G401.6 (cell line): Measurements from ENCODE around the gene NUDT9.
"Not testable (repeated sequence)": the region's sequence is repeated elsewhere in the genome, so short reads cannot be mapped to it uniquely, and the experiment has no call there.

Experiments
- FAIRE-seq: peaks from 2 replicates; lab custom pipeline; 2012; peaks lifted over from hg19 to GRCh38; lab: Jason Lieb, UNC

NUDT9 gene

DNA sequence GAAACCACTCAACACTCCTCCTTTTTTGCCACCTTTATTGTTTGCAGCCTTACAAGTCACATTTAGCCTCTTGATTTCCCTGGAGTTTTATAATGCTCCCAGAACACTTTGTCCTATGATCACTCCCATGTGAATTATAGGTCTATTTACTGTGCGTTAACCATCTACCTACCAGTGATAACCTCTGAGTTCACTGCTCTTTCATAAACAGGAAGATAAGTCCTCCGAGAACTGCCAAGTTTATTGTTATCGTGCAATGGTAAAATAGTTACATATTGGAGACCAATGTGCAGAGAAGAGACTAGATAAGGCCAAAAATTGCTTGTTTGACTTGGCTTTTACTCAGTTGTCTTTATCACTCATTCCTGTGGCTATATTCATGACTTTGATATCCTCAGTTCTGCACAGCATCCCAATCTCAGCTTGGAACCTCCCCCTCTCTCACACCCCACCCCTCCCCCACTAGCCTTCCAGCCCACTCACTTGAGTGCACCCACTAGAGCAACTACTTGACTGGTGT lies 12.9 kb upstream of the NUDT9 start:
- FAIRE-seq = no peak

DNA sequence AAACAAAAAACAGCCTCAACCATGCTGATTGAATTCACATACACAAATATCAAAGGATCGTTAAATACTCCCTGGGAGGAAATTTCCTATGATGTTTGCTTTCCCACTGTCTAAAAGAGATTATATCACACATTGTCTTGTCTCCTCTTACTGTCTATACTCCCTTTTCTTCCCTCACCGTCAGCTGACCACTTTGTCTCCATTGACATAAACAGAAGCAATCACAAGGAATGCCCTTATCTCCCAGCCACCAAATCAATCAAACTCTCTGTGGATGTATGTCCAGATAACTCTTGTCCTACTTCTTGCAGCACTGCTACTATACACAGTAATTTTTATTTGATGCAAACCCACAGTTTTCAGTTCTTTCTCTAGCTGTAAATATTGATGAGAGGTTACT lies 12.2 kb upstream of the NUDT9 start:
- no peak for FAIRE-seq

DNA sequence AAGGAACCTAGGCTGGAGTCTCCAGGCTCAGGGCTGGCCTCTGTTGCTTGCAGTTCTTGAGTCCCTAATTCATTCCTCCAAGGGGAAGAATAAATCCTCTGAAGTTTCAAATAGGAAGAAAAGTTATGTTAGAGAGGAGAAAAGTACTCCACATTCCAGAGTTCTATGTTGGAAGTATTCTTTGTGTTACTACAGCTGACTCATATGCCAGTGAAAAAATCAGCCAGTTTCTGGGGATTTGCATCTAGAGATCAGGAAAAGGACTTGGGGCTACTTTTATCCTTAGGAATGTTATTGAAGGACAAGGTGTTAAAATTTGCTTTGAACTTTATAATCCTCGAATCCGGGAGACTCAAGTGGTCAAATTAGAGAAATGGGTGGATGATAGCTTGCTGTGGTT lies 11.7 kb upstream of the NUDT9 start:
- FAIRE-seq = no peak

DNA sequence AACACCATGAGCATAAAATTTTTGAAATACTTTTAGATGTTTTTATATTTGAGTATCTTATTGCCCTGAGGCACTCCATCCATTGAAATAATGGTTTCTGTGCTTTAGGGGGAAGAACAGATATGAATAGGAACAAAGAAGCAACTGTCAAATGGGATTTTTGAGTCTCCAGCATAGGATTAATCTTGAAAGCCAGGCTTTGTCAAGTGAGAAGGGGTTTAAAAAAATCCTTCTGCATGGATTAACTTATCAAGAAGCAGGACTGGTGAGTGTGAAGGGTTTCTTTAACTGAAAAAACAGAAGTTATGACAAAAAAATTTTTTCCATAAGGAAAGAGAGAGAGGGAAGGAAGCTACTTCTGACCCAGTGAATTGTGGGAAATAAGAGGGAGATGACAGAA lies 7.6 kb upstream of the NUDT9 start:
- FAIRE-seq = no peak

DNA sequence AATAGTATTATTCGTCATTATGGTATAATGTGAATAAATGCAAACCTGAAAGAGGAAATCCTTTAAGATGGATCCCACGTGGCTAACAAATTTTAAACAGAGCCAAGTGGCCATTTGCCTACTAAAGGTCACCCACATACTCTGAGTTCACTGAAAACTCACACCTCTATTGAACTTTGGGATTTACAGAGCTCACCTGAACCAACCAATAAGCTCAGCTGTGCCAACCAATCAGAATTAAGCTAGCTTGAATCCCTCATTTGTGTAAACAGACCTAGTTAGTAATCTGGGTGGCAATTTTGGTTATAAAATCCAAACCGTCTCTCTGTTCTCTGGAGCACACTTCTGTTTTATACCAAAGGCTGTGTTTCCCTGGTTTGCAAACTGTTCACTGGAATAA lies 5.4 kb upstream of the NUDT9 start:
- no peak for FAIRE-seq

DNA sequence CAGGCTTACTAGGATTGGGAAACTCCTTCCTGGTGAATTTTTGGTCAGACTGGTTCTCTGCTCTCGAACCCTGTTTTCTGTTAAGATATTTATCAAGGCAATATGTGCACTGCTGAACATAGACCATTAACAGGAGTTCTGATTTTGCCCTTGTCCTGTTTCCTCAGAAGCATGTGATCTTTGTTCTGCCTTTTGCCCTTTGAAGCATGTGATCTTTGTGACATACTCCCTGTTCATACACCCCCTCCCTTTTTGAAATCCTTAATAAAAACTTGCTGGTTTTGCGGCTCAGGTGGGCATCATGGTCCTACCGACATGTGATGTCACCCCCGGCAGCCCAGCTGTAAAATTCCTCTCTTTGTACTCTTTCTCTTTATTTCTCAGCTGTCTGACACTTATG lies 4.0 kb upstream of the NUDT9 start:
- not testable (repeated sequence) for FAIRE-seq

DNA sequence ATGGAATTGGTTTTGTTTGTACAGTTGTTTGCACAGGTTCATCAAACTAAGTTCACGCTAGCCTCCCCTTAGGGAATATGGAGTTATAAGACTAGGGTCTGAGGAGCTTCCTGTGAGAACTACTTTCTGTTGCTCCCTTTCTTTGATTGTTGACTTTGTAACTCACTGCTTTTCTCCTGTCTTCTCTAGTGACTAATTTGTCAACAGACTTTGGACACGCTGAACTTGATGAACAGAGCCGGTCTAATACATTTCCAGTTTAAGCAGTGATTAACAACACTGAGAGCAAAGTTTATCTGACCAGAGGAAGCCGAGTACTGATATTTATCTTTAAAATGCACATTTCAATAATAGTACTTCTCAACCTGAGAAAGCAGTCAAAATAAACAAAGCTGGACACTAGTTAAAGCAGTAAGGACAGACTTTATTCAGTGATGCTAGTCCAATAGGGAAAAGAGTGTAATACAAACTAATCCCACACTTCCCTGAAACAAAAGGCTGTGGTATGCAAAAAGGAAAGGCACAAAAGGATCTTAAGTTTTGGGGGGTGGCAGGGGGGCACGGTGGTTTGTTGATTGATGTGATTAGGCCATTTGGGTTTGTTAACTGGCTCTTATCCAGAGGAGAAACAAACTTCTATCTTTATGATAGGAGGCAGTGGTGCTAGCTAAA lies 2.7 kb upstream of the NUDT9 start:
- FAIRE-seq = no peak

DNA sequence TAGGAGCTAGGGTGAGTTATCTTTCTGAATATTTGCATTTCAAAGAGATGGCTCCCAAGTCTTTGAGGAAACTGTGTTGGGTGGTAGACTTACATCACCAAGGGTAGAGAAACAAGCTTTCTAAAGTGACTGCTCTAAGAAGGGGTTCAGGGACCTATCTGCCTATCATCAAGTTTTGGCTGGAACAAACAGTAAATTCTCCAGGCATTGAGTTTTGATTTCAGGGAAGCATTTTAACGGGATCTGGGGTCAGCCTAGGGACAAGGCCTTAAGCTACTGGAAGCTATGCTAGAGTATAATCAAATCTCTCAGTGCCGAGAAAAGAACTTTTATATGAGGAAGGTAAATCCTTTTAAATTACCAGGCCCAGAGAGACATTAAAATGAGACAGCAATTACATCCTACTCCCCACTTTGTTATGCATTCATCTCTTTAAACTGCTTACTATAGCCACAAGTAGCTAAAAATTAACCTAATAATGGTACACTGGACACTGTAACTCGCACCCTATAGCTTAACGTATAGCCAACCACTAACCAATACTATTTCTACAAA lies 2.0 kb upstream of the NUDT9 start:
- no peak for FAIRE-seq

DNA sequence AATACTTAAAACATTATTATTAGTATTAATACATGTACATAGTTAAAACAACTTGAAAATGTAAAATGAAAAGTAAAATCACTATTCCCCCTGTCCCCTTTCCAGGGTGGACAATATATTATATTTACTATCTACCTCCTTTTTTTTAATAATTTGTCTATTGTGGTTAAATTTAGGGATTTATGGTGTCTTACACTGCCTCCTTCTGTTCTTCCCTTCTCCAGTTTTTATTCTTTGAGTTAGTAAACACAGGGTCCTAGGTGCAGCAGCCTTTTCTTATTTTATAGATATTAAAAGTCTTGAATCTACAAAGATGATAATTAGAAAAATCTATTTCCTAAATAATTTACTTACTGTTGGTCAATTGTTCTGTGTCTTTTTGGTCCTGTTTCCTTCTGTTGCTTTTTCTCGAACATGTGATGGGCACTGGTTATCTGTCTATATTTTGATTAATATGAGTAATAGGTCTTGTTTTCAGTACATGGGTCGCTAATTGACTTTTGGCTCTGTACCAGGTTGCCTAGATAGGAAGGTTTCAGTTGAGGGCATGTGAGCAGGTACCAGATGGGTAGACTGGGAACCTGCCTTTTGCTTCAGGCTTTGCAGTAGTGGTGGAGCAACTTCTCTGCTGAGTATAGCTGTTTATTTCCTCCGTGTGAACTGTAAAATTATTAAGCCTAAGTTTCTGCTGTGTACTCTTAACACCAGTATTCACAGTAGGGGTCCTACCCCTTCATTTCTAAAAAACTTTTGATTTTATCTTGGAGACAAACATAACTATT lies 1.1 kb downstream of the NUDT9 start:
- no peak for FAIRE-seq

DNA sequence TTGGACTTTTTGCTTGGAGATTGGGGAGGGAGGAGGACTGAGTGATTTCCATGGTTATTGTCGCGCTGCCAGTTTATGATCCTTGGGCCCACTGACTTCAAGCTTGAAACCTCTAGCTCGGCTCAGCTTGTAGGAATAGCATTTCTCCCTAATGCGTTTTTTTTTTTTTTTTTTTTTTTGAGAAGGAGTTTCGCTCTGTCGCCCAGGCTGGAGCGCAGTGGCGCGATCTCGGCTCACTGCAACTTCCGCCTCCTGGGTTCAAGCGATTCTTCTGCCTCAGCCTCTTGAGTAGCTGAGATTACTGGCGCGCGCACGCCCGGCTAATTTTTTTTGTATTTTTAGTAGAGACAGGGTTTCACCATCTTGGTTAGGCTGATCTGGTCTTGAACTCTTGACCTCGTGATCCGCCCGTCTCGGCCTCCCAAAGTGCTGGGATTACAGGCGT lies 1.7 kb downstream of the NUDT9 start:
- FAIRE-seq = not testable (repeated sequence)

DNA sequence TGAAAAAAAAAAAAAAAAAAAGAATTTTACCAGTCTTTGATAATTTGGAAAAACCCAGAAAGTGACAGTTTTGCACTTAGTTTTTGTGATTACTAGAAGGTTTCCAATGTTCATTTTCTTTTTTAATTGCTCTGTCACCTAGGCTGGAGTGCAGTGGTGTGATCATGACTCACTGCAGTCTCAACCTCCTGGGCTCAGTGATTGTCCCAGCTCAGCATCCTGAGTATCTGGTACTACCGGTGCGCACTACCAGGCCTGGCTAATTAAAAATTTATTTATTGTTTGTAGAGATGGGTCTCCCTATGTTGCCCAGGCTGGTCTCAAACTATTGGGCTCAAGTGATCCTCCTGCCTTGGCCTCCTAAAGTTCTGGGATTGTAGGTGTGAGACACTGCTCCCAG lies 3.3 kb downstream of the NUDT9 start:
- no peak for FAIRE-seq

DNA sequence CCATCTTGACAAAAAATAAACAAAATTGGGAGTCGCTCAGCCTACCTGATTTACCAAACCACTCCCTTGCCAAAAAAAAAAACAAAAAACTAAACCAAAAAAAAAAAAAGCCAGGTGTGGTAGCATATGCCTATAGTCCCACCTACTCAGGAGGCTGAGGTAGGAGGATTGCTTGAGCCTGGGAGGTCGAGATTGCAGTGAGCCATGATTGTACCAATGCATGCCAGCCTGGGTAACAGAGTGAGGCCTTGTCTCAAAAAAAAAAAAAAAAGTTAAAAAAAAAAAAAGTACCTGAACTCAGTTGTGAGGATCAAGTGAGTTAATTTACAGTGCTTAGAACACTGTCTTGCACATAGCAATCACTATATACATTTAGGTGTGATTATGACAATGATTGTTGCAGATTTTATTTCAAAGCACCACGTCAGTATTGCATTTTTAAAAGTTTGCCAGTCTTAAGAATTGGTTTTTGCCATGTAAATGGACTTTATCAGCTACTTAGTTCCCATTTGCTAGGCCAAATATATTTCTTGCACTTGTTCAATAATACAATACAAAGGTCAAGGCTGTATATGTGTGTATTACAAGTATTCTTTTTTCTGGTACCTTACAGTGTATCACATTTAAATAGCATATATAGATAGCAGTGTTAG lies 4.6 kb downstream of the NUDT9 start:
- FAIRE-seq = no peak

DNA sequence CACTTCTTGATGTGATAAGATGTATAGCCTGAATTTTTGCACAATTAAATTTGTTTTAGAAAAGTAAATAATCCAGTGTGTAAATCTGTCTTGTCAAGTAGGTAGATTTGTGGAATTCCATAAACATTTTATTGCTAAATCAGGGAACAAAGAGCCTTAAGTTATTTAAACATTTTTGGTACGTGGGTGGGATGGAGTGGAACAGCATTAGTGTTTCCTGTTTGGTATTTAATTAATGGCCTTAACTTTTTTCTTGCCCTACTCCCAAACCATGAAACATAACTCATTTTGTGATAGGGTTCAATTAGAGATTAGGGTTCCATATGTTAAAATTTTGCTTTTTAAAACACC lies 5.1 kb downstream of the NUDT9 start:
- peak; percentile 41 for FAIRE-seq

DNA sequence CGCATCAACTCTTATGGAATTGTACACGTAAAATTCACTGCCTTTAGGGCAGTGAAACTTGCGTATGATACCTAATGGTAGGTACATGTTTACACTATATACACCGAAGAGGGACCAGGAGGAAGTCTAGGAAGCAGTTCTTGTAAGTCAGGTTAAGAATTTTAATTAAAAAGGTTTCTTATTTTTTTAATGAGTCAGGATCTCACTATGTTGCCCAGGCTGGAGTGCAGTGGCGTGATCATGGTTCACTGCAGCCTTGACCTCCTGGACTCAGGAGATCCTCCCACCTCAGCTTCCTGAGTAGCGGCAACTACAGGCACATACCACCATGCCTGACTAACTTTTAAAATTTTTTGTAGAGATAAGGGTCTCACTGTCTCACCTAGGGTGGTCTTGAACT lies 6.6 kb downstream of the NUDT9 start:
- no peak for FAIRE-seq

DNA sequence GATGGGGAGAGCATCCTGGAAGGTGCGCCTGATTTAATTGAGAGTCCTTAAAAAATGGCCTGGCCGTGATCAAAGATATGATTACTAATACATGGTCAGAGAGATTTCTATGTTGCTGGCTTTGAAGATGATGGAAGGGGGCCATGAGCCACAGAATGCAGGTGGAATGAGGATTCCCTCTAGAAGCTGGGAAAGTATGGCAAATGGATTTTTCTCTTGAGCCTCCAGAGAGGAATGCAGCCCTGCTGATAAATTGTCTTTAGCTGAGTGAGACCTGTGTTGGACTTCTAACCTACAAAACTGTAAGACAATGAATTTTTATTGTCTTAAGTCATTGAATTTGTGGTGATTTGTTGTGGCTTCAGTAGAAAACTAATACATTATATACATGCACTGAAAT lies 7.7 kb downstream of the NUDT9 start:
- FAIRE-seq = no peak

DNA sequence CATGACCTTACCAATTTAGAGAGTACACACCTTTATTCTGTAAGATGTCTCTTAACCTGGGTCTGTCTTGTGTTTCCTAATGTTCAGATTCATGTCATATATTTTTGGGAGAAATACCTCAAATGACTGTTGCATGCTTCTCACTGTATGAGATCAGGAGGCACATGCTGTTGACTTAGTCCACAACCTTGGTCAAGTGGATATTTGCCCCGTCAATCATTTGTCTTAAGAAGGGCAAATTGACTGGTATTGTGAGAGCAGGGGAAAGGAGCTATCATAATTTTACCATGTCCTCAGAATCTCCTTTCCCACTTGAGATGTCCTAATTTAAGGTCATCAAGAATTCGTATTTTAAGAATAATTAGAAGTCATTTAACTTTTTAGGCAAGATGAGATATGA lies 11.0 kb downstream of the NUDT9 start:
- no peak for FAIRE-seq

DNA sequence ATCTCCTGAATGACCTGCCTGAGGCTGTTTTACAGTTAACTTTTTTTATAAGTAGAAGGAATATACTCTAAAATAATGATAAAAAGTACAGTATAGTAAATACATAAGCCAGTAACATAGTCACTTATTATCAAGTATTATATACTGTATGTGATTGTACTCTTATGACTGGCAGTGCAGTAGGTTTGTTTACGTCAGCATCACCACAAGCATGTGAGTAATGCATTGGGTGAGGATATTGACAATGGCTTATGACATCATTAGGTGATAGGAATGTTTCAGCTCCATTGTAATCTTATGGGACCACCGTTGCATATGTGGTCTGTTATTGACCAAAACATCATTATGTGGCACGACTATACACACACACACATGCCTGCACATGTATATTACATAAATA lies 20.5 kb downstream of the NUDT9 start:
- FAIRE-seq = no peak

DNA sequence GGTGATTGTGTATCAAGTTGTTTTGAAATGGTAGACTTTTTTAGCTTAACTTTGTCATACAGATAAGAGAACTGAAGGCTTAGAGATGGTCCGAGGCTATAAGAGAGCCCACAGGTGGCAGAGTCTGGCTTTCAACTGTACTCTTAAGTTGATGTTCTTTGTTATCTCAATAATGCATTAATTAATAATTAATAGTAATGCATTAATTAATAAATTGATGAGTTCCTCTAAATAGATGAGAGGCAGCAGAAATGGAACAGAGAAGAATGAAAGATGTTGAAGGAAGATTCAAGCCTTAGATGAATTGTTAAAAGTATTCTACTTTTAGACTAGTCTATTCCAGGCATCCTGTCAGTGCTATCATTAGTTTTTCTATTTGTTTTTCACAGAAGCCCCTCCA lies 22.4 kb downstream of the NUDT9 start:
- FAIRE-seq = no peak

DNA sequence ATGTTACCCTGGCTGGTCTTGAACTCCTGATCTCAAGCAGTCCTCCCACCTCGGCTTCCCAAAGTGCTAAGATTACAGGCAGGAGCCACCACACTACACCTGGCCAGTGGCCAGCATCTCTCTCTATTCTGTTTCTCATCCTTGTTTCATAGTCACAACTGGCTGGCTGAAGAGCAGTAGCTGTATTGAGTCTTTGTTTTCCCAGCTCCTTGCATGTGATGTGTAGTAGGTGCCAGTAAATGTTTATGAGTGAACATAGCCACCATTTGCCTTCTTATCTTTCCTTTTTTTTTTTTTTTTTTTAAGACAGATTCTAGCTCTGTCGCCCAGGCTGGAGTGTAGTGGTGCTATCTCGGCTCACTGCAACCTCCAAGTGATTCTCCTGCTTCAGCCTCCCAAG lies 23.6 kb downstream of the NUDT9 start:
- FAIRE-seq = no peak

DNA sequence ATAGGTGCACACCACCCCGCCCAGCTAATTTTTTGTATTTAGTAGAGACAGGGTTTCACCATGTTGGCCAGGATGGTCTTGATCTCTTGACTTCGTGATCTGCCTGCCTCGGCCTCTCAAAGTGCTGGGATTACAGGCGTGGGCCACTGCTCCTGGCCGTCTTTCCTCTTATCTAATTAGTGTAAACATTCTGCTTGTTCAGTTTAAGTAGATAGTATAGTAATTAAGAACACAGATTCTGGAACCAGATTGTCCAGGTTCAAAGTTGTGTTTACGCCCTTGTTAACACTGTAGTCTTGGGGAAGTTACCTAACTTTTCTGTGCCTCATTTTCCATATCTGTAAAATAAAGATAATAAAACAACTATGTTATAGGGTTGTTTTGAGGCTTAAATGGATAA lies 24.0 kb downstream of the NUDT9 start:
- FAIRE-seq = not testable (repeated sequence)

DNA sequence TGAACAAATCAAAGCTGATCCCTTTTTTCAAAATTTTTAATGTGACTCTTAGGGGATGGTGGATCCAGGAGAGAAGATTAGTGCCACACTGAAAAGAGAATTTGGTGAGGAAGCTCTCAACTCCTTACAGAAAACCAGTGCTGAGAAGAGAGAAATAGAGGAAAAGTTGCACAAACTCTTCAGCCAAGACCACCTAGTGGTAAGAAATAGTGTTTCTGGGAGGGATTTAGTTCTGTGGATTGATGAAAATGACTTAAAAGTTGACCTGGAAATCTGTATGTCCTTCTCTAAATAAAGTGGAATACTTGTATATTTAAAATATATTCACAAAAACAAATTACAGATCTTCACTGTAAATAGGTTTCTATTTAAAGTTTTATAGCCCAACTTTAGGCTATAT lies 29.2 kb downstream of the NUDT9 start:
- FAIRE-seq = no peak

DNA sequence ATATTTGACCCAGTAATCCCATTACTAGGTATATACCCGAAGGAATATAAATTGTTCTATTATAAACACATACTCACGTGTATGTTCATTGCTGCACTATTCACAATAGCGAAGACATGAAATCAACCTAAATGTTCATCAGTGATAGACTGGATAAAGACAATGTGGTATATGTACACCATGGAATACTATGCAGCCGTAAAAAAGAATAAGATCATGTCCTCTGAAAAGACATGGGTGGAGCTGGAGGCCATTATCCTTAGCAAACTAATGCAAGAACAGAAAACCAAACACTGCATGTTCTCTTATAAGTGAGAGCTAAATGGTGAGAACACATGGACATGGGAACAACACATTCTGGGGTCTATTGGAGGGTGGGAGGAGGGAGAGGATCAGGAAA lies 36.5 kb downstream of the NUDT9 start:
- FAIRE-seq = no peak

DNA sequence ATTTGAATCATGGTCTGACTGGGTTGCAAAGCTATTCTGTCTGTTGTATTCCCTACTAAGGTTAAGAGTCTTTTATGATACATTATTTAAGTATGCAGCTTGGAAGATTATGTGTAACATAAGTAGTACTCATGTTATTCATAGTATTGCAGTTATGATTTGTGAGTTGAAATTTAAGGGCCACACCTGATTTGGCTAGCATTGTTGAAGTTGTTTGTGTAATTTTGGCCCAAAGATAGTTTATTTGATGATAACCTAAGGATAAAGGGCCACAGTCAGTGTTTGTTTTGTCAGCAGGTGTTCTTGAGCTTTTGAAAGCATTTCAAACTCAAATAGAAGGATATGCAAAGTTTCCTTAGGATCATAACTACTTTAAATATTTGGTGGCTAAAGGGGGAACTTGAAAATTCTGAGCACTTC lies 38.9 kb downstream of the NUDT9 start:
- FAIRE-seq = no peak
